HepG2 (cell line): ENCODE results near the gene RNASE8. TPM values are rescaled to one million over a fixed set of nuclear protein-coding genes. Genes with fewer than 3 reads are reported as not detected.

Experiments
- ARID5B ChIP-seq: IDR thresholded peaks from 2 replicates; pipeline ENCODE4 v1.4.0; 2020; ENCODE audit warnings: mild to moderate bottlenecking, missing genetic modification reagents
- DDIT3 ChIP-seq: sonication (generic); formaldehyde crosslinking; IDR thresholded peaks from 2 replicates; pipeline ENCODE4 v1.4.0; 2020; ENCODE audit warnings: mild to moderate bottlenecking, missing genetic modification reagents
- GATAD1 ChIP-seq: IDR thresholded peaks from 2 replicates; pipeline ENCODE4 v1.6.1; 2016; ENCODE audit warnings: missing genetic modification reagents, missing compliant biosample characterization
- RXRA ChIP-seq: sonication (generic); formaldehyde crosslinking; IDR thresholded peaks from 2 replicates; pipeline ENCODE4 v1.5.1; 2020; ENCODE audit warnings: missing genetic modification reagents
- SIN3A ChIP-seq: IDR thresholded peaks from 2 replicates; pipeline ENCODE4 v1.6.1; 2011; ENCODE audit warnings: low read depth, mild to moderate bottlenecking, control low read depth, low read length, borderline replicate concordance
- SP5 ChIP-seq: IDR thresholded peaks from 2 replicates; pipeline ENCODE4 v1.6.1; 2016; ENCODE audit warnings: low read depth, borderline replicate concordance
- ZBTB46 ChIP-seq: sonication (generic); formaldehyde crosslinking; IDR thresholded peaks from 2 replicates; pipeline ENCODE4 v1.4.0; 2020; ENCODE audit warnings: mild to moderate bottlenecking, missing genetic modification reagents, borderline replicate concordance
- ZHX2 ChIP-seq, 2 experiments: sonication (generic) in 1 of 2; formaldehyde crosslinking in 1 of 2; IDR thresholded peaks; 2 replicates each; pipeline versions ENCODE4 v1.6.1 to v1.9.0; 2014 to 2022; ENCODE audit warnings: antibody characterized with exemption in 1 of 2, borderline replicate concordance in 1 of 2, inconsistent platforms in 1 of 2, low read depth in 1 of 2, missing genetic modification reagents in 1 of 2
- ZNF24 ChIP-seq: fragments of 450-650 bp; IDR thresholded peaks from 2 replicates; pipeline ENCODE4 v1.6.1; 2017; ENCODE audit warnings: antibody characterized with exemption, mild to moderate bottlenecking
- ZNF629 ChIP-seq: sonication (generic); formaldehyde crosslinking; conservative IDR thresholded peaks from 2 replicates; pipeline ENCODE4 v1.5.0; 2020; ENCODE audit warnings: missing genetic modification reagents
- ZNF747 ChIP-seq: sonication (generic); formaldehyde crosslinking; IDR thresholded peaks from 2 replicates; pipeline ENCODE4 v1.8.1; 2023; ENCODE audit warnings: missing genetic modification reagents, mild to moderate bottlenecking, borderline replicate concordance
- ZNF850 ChIP-seq: sonication (generic); formaldehyde crosslinking; conservative IDR thresholded peaks from 2 replicates; pipeline ENCODE4 v1.9.0; 2021; ENCODE audit warnings: mild to moderate bottlenecking, missing genetic modification reagents
- polyA plus RNA-seq, 8 experiments: library from polyadenylated mRNA; depleted of rRNA in 3 of 8; stranded (reverse) in 7 of 8; unstranded in 1 of 8; fragments of >200 nt; fragmentation: Illumina TruSeq in 4 of 8; extraction: Trizol in 4 of 8; gene quantifications; 2 replicates each; pipeline versions ENCODE4 v1.2.1 to v1.2.3, GENCODE V29; 2011 to 2016; ENCODE audit warnings: low read depth in 4 of 8, missing spikeins in 1 of 8, mixed read lengths in 1 of 8; ENCODE audit not compliant: insufficient read depth in 1 of 8
- total RNA-seq, 5 experiments: library from RNA; depleted of rRNA; stranded (reverse); fragments of >200 nt; fragmentation: Illumina TruSeq; extraction: Trizol; gene quantifications; 2 replicates each; pipeline ENCODE4 v1.2.3, GENCODE V29; 2016; ENCODE audit warnings: low read depth in 1 of 5
- TF ChIP-seq, protein P1 (sequence below): sonication (generic); formaldehyde crosslinking; IDR thresholded peaks from 2 replicates; pipeline ENCODE4 v1.8.0; 2022; ENCODE audit warnings: mild to moderate bottlenecking, missing genetic modification reagents, borderline replicate concordance

RNASE8 gene
- total and polyA plus RNA-seq, 2 of the 13 experiments (the other 11 are each of a cell fraction or from before 2014, with no cell fraction given), result not detected

DNA sequence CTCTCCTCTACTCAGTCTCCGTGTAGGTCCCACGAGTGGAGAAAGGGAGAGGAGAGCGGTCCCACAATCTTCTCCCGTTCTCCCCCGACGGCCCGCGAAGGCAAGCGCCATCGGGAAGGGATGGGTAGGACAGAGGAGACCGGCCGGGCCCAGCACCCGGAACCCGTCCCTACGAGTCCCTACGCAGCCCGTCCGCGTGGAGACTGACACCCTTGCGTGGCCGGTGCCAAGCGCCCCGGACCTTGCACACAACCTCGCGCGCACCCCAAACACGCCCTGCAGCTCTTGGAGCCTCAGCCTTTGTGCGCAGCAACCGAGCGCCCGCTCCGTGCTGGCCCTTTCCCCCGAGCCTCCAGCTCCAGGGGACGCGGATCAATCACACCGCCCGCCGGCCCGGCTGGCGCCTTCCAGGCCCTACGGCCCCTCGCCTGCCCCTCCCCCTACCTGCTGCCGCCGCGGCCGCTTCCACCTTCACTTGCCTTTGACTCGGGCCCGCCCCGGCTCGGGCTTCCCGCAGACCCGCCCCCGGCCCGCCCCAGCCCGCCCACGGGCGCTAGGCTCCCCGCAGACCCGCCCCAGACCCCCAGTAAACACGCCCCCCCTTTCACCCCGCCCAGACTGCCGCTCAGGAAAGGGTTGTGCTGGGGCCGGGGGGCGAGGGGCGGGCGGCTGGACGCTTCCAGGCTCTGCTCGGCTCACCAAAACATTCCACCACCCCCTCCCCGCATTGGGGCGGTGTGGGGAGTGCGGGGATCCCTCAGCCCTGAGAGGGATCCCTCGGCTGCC, 32.8 kb upstream of the RNASE8 start, which contains the start of gene NDRG2 (continued):
- TF ChIP-seq ZBTB46 (CRISPR knock-in tag) (no peak), SIN3A (peak; percentile 58; the same call in 1 of the 2 replicates), RXRA (CRISPR knock-in tag) (peak; percentile 60; the same call in 1 of the 2 replicates), ARID5B (CRISPR knock-in tag) (peak; percentile 56), DDIT3 (no peak), SP5 (peak; percentile 96), ZNF629 (CRISPR knock-in tag) (no peak; the same call in 1 of the 2 replicates), ZNF24 (no peak), ZNF850 (CRISPR knock-in tag) (no peak), ZNF747 (0 out of 2 replicates have a peak, but pooled peaks have one; percentile 85), ZHX2 (IDR thresholded peaks at IDR 0.05; ENCODE audit: low read depth) (no peak), ZHX2 (CRISPR knock-in tag; IDR thresholded peaks at IDR 0.05; ENCODE audit: borderline replicate concordance) (peak; percentile 47; the same call in 1 of the 2 replicates), GATAD1 (CRISPR knock-in tag) (0 out of 2 replicates have a peak, but pooled peaks have one; percentile 35)
- TF ChIP-seq, protein P1, sequence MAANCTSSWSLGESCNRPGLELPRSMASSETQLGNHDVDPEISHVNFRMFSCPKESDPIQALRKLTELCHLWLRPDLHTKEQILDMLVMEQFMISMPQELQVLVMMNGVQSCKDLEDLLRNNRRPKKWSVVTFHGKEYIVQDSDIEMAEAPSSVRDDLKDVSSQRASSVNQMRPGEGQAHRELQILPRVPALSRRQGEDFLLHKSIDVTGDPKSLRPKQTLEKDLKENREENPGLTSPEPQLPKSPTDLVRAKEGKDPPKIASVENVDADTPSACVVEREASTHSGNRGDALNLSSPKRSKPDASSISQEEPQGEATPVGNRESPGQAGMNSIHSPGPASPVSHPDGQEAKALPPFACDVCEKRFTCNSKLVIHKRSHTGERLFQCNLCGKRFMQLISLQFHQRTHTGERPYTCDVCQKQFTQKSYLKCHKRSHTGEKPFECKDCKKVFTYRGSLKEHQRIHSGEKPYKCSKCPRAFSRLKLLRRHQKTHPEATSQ (CRISPR knock-in tag), result peak; percentile 73; the same call in 1 of the 2 replicates
